DOHH2 (cell line): ENCODE data around the gene WFS1.

Experiments used
- H3F3A ChIP-seq: fragments of 200-600 bp; sonication (generic), shearing (Covaris generic); 2 replicates; pipeline ENCODE4 v1.6.0; 2016; ENCODE audit warnings: antibody characterized with exemption, mild to moderate bottlenecking; ENCODE audit not compliant: control insufficient read depth, insufficient read depth
- H3K27ac ChIP-seq: fragments of 200-600 bp; sonication (generic); 2 replicates; pipeline ENCODE4 v1.5.1; 2014; ENCODE audit warnings: low read depth, mild to moderate bottlenecking, low read length, moderate library complexity
- H3K27me3 ChIP-seq: fragments of 200-600 bp; sonication (generic); 2 replicates; pipeline ENCODE4 v1.6.1; 2014; ENCODE audit warnings: mild to moderate bottlenecking, low read length, mixed read lengths; ENCODE audit not compliant: control insufficient read depth
- H3K36me3 ChIP-seq: fragments of 200-600 bp; sonication (generic); 2 replicates; pipeline ENCODE4 v1.6.1; 2014; ENCODE audit warnings: mild to moderate bottlenecking, low read length, moderate library complexity, mixed read lengths; ENCODE audit not compliant: control insufficient read depth
- H3K4me1 ChIP-seq: fragments of 200-600 bp; sonication (generic); 2 replicates; pipeline ENCODE4 v1.6.1; 2014; ENCODE audit warnings: mild to moderate bottlenecking, low read length, mixed read lengths; ENCODE audit not compliant: control insufficient read depth
- H3K4me2 ChIP-seq: fragments of 200-600 bp; sonication (generic); 2 replicates; pipeline ENCODE4 v1.6.0; 2014; ENCODE audit warnings: mild to moderate bottlenecking, low read length, moderate library complexity
- H3K4me3 ChIP-seq: fragments of 200-600 bp; sonication (generic); 2 replicates; pipeline ENCODE4 v1.5.1; 2014; ENCODE audit warnings: mild to moderate bottlenecking, low read length, mixed read lengths
- H3K79me2 ChIP-seq: fragments of 200-600 bp; sonication (generic); 2 replicates; pipeline ENCODE4 v1.6.1; 2014; ENCODE audit warnings: mild to moderate bottlenecking, low read length, mixed read lengths; ENCODE audit not compliant: control insufficient read depth
- H3K9me2 ChIP-seq: fragments of 200-600 bp; sonication (generic); replicated peaks from 2 replicates; pipeline ENCODE4 v1.6.1; 2014; ENCODE audit warnings: mild to moderate bottlenecking, low read length, mixed read lengths; ENCODE audit not compliant: control insufficient read depth
- H3K9me3 ChIP-seq: fragments of 200-600 bp; sonication (generic); 2 replicates; pipeline ENCODE4 v1.6.1; 2014; ENCODE audit warnings: antibody characterized with exemption, low read length, mixed read lengths; ENCODE audit not compliant: control insufficient read depth, insufficient read depth
- H4K20me1 ChIP-seq: fragments of 200-600 bp; sonication (generic); 2 replicates; pipeline ENCODE4 v1.6.0; 2014; ENCODE audit warnings: low read depth, mild to moderate bottlenecking, antibody characterized with exemption, low read length, moderate library complexity; ENCODE audit not compliant: control insufficient read depth, insufficient read depth
- EZH2phosphoT487 ChIP-seq: fragments of 200-600 bp; sonication (generic); IDR thresholded peaks from 2 replicates; pipeline ENCODE4 v1.6.1; 2017; ENCODE audit warnings: borderline replicate concordance, mild to moderate bottlenecking, antibody characterized with exemption, low read length, moderate library complexity, mixed read lengths
- TF ChIP-seq, protein P1 (sequence below): fragments of 200-600 bp; sonication (generic); IDR thresholded peaks from one replicate; pipeline ENCODE4 v1.5.1; 2014; ENCODE audit warnings: antibody characterized with exemption, mild to moderate bottlenecking, low read depth, low read length; ENCODE audit not compliant: poor library complexity, severe bottlenecking

Gene WFS1

DNA sequence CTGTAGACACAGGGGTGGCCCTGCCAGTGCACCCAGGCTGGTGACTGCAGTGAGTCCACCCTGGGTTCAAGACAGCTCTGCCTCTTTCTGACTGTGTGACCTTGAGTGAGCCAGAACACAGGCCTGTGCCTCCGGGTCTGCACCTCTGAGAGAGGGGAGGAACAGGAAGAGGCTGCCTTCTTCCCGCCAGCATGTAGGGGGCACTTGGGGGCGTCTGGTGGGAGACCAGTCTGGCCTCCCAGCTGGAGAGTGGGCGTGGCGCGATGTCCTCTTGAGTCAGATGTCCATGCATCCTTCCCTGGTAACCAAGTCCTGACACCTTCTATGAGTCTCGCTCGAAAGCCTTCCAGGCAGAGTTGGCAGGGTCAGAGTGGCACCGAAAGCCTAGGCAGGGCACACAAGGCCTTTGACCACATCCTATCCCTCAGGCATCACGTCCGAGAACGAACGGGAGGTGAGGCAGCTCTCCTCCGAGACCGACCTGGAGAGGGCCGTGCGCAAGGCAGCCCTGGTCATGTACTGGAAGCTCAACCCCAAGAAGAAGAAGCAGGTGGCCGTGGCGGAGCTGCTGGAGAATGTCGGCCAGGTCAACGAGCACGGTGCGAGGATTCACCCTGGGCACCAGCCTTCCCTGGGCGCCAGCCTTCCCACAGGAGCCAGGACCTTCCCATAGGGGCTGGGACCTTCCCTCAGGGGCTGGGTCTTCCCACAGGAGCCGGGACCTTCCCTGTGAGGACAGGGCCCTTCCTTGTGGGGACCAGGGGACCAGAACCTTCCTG, 21.3 kb downstream of the WFS1 start:
- no peak overlapping the region for H3K27ac ChIP-seq
- H3K36me3 ChIP-seq: no peaks in the 10 kb centered on the region
- H3K27me3 ChIP-seq: no peaks in the 10 kb centered on the region
- H3K9me2 ChIP-seq: no peaks in the 10 kb centered on the region
- no peaks in the 10 kb centered on the region for H3F3A ChIP-seq
- H4K20me1 ChIP-seq: no peaks in the 10 kb centered on the region
- no peaks in the 10 kb centered on the region for H3K9me3 ChIP-seq
- H3K4me3 ChIP-seq: no peak overlapping the region
- TF ChIP-seq, protein P1, sequence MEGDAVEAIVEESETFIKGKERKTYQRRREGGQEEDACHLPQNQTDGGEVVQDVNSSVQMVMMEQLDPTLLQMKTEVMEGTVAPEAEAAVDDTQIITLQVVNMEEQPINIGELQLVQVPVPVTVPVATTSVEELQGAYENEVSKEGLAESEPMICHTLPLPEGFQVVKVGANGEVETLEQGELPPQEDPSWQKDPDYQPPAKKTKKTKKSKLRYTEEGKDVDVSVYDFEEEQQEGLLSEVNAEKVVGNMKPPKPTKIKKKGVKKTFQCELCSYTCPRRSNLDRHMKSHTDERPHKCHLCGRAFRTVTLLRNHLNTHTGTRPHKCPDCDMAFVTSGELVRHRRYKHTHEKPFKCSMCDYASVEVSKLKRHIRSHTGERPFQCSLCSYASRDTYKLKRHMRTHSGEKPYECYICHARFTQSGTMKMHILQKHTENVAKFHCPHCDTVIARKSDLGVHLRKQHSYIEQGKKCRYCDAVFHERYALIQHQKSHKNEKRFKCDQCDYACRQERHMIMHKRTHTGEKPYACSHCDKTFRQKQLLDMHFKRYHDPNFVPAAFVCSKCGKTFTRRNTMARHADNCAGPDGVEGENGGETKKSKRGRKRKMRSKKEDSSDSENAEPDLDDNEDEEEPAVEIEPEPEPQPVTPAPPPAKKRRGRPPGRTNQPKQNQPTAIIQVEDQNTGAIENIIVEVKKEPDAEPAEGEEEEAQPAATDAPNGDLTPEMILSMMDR: no peak
- TF ChIP-seq EZH2phosphoT487: no peak
- H3K4me2 ChIP-seq: no peak overlapping the region
- H3K4me1 ChIP-seq: no peaks in the 10 kb centered on the region
- H3K79me2 ChIP-seq: no peaks in the 10 kb centered on the region

DNA sequence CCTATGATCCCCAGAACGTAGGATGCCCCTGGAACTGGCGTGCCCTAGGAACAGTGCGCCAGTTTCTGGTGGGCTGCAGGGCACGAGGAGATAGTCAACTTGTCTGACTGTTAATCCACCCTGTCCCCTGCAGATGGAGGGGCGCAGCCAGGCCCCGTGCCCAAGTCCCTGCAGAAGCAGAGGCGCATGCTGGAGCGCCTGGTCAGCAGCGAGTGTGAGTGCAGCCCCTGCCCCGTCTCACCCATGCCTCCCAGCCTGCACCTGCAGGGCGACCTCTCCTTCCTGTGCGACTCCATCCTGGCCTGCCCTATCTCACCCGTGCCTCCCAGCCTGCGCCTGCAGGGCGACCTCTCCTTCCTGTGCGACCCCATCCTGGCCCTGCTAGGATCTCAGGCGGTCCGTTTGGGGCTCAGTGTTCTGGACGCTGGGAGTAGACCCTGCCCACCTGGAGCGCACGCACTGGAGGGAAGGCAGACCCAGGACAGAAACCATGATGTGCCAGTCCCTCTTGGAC, 22.2 kb downstream of the WFS1 start:
- no peak overlapping the region for H3K27ac ChIP-seq
- no peaks in the 10 kb centered on the region for H3K9me2 ChIP-seq
- no peaks in the 10 kb centered on the region for H3K36me3 ChIP-seq
- H4K20me1 ChIP-seq: no peaks in the 10 kb centered on the region
- H3K27me3 ChIP-seq: no peaks in the 10 kb centered on the region
- H3F3A ChIP-seq: no peaks in the 10 kb centered on the region
- H3K4me1 ChIP-seq: no peaks in the 10 kb centered on the region
- no peak overlapping the region for H3K4me2 ChIP-seq
- no peak for TF ChIP-seq EZH2phosphoT487
- TF ChIP-seq, protein P1: no peak
- no peaks in the 10 kb centered on the region for H3K9me3 ChIP-seq
- H3K79me2 ChIP-seq: no peaks in the 10 kb centered on the region
- H3K4me3 ChIP-seq: no peak overlapping the region

DNA sequence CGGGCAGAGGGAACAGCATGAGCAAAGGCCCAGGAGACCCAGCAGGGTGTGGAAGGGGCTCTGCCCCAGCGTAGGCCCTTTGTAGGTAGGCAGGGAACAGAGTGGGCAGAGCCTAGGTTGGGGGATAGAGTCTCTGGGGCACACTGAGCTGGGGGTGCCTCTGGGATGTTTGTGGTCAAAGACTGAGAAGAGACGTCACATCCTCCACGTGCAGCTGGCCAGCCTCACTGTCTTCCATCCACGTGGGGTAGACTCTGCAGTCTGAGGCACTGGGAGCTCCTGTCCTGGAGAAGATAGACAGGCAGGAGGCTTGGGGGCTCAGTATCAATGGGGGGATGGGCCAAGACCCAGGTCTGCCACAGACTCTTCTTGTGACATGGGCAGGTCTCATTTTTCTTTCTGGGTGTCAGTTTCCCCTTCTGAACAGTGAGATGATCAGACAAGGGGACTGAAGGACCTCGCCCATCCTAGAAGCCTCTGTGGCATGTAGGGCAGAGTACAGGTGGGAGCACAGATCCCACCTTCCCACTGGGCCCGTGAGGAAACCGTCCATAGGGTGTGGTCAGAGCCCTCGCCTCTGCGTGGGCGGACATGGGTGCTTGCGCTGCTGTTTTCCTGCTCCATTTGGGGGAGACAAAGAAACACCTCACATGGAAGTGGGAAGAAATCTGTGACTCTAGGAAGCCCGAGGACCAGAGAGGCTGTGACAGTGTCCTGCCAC, 22.9 kb downstream of the WFS1 start:
- Histone ChIP-seq H3K4me2 (no peak overlapping the region), H3K9me3 (no peaks in the 10 kb centered on the region), H3K4me3 (no peak overlapping the region), H4K20me1 (no peaks in the 10 kb centered on the region), H3K27ac (no peak overlapping the region), H3K79me2 (no peaks in the 10 kb centered on the region), H3K36me3 (no peaks in the 10 kb centered on the region), H3K9me2 (no peaks in the 10 kb centered on the region), H3F3A (no peaks in the 10 kb centered on the region), H3K4me1 (no peaks in the 10 kb centered on the region), H3K27me3 (no peaks in the 10 kb centered on the region)
- TF ChIP-seq, protein P1: no peak
- no peak for TF ChIP-seq EZH2phosphoT487
